A549 (cell line): ENCODE measurements around the gene PADI2.

Source experiments
- BHLHE40 ChIP-seq: IDR thresholded peaks from 2 replicates; pipeline ENCODE4 v1.6.1; 2012; ENCODE audit warnings: low read depth, low read length, inconsistent platforms
- CEBPB ChIP-seq, 2 experiments: fragments of >200 bp in 1 of 2; sonication (Bioruptor Twin) in 1 of 2; formaldehyde crosslinking in 1 of 2; IDR thresholded peaks; 2 replicates each; pipeline ENCODE4 v1.6.1; 2012 to 2016
- CHD2 ChIP-seq: fragments of 150-350 bp; IDR thresholded peaks from 2 replicates; pipeline ENCODE4 v1.6.1; 2014; ENCODE audit warnings: low read length; ENCODE audit not compliant: partially characterized antibody
- CTCF ChIP-seq: fragments of >200 bp; sonication (Bioruptor Twin); formaldehyde crosslinking; IDR thresholded peaks from 3 replicates; pipeline ENCODE4 v1.5.1; 2016
- JUN ChIP-seq, 2 experiments: fragments of >200 bp; sonication (Bioruptor Twin); formaldehyde crosslinking; IDR thresholded peaks; 2 replicates in 1 of 2; 3 replicates in 1 of 2; pipeline ENCODE4 v1.6.1; 2016 to 2017
- MAFK ChIP-seq: fragments of 450-650 bp; IDR thresholded peaks from 2 replicates; pipeline ENCODE4 v1.6.1; 2014; ENCODE audit not compliant: partially characterized antibody
- MYC ChIP-seq: IDR thresholded peaks from 2 replicates; pipeline ENCODE4 v1.6.1; 2012; ENCODE audit warnings: mild to moderate bottlenecking, inconsistent platforms, low read length, improper control_type of control experiment, borderline replicate concordance
- RAD21 ChIP-seq, 2 experiments: fragments of >200 bp in 1 of 2; sonication (Bioruptor Twin) in 1 of 2; formaldehyde crosslinking in 1 of 2; IDR thresholded peaks in 1 of 2; conservative IDR thresholded peaks in 1 of 2; 2 replicates in 1 of 2; 3 replicates in 1 of 2; pipeline ENCODE4 v1.6.1; 2012 to 2018; ENCODE audit warnings: inconsistent platforms in 1 of 2
- RNF2 ChIP-seq: fragments of 200-600 bp; sonication (generic); IDR thresholded peaks from 2 replicates; pipeline ENCODE4 v1.6.1; 2016; ENCODE audit warnings: low read depth, mild to moderate bottlenecking, antibody characterized with exemption, moderate library complexity, borderline replicate concordance
- ZC3H11A ChIP-seq: fragments of 450-650 bp; IDR thresholded peaks from 2 replicates; pipeline ENCODE4 v1.6.1; 2014; ENCODE audit warnings: antibody characterized with exemption, mild to moderate bottlenecking
- TF ChIP-seq, protein P1 (sequence below): fragments of 200-600 bp; sonication (generic); IDR thresholded peaks from 2 replicates; pipeline ENCODE4 v1.6.1; 2016; ENCODE audit warnings: antibody characterized with exemption, mild to moderate bottlenecking, moderate library complexity
- TF ChIP-seq, protein P2 (sequence below): fragments of 150-350 bp; IDR thresholded peaks from 2 replicates; pipeline ENCODE4 v1.6.1; 2014; ENCODE audit warnings: low read depth, mild to moderate bottlenecking, low read length

DNA sequence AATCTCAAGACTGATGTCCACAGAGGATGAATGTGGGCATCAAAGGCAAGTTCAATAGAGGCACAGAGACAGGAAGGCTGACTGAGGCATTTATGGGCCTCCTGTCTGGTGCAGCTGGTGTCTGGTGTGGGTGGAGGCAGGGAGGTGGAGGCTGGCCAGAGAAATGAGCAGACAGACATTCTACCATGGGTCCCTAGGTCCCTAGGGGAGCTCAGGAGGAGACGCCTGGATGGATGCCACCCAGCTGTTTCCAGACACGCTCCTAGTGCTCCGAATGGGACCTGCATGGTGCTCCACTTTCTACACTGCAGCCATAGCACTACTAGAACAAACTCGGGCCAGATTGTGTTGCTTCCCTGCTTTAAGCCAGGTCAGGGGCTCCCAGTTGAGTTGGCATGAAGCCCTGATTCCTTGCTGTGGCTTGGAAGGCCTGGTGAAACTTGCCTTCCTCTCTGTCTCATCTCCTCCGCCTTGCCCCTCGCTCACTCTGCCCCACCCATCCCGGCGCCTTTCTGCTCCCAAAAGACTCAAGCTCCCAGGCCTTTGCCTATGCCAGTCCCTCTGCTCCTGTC lies 25.3 kb downstream of the PADI2 start:
- TF ChIP-seq RNF2 (no peak), RAD21 (conservative IDR thresholded peaks at IDR 0.05 in 1 of 2, IDR thresholded peaks at IDR 0.05 in 1 of 2) (no peak), JUN (IDR thresholded peaks at IDR 0.05) (no peak), CHD2 (no peak), CEBPB (IDR thresholded peaks at IDR 0.05) (no peak), MAFK (no peak), CTCF (no peak), ZC3H11A (no peak), MYC (no peak), BHLHE40 (no peak)
- TF ChIP-seq, protein P1, sequence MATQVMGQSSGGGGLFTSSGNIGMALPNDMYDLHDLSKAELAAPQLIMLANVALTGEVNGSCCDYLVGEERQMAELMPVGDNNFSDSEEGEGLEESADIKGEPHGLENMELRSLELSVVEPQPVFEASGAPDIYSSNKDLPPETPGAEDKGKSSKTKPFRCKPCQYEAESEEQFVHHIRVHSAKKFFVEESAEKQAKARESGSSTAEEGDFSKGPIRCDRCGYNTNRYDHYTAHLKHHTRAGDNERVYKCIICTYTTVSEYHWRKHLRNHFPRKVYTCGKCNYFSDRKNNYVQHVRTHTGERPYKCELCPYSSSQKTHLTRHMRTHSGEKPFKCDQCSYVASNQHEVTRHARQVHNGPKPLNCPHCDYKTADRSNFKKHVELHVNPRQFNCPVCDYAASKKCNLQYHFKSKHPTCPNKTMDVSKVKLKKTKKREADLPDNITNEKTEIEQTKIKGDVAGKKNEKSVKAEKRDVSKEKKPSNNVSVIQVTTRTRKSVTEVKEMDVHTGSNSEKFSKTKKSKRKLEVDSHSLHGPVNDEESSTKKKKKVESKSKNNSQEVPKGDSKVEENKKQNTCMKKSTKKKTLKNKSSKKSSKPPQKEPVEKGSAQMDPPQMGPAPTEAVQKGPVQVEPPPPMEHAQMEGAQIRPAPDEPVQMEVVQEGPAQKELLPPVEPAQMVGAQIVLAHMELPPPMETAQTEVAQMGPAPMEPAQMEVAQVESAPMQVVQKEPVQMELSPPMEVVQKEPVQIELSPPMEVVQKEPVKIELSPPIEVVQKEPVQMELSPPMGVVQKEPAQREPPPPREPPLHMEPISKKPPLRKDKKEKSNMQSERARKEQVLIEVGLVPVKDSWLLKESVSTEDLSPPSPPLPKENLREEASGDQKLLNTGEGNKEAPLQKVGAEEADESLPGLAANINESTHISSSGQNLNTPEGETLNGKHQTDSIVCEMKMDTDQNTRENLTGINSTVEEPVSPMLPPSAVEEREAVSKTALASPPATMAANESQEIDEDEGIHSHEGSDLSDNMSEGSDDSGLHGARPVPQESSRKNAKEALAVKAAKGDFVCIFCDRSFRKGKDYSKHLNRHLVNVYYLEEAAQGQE, result no peak
- TF ChIP-seq, protein P2, sequence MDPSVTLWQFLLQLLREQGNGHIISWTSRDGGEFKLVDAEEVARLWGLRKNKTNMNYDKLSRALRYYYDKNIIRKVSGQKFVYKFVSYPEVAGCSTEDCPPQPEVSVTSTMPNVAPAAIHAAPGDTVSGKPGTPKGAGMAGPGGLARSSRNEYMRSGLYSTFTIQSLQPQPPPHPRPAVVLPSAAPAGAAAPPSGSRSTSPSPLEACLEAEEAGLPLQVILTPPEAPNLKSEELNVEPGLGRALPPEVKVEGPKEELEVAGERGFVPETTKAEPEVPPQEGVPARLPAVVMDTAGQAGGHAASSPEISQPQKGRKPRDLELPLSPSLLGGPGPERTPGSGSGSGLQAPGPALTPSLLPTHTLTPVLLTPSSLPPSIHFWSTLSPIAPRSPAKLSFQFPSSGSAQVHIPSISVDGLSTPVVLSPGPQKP, result no peak
